ENCODE data around the gene SSR3.

DNA sequence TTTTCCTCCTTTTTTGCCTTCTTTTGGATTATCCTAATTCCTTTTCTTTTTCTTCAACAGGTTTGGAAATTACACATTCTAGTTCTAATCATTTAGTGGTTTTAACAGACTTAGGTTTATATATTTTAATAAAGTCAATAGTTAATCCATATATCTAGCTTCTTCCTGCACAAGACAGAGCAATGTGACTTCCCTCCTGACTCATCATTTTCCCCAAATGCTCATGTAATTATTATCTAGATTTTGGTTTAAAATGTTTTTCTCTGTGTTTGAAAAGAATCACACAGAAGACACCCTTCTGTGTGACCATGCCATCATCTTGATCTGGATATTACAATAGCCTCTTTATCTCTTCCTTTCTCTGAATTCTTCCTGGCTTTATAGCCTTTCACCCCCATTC is 28.6 kb upstream of the SSR3 start:
- TF ChIP-seq, protein P1, sequence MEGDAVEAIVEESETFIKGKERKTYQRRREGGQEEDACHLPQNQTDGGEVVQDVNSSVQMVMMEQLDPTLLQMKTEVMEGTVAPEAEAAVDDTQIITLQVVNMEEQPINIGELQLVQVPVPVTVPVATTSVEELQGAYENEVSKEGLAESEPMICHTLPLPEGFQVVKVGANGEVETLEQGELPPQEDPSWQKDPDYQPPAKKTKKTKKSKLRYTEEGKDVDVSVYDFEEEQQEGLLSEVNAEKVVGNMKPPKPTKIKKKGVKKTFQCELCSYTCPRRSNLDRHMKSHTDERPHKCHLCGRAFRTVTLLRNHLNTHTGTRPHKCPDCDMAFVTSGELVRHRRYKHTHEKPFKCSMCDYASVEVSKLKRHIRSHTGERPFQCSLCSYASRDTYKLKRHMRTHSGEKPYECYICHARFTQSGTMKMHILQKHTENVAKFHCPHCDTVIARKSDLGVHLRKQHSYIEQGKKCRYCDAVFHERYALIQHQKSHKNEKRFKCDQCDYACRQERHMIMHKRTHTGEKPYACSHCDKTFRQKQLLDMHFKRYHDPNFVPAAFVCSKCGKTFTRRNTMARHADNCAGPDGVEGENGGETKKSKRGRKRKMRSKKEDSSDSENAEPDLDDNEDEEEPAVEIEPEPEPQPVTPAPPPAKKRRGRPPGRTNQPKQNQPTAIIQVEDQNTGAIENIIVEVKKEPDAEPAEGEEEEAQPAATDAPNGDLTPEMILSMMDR (IDR thresholded peaks at IDR 0.05 in 2 of 3, conservative IDR thresholded peaks at IDR 0.05 in 1 of 3; ENCODE audit: borderline replicate concordance in 1 of 3, insufficient read depth in 1 of 3, low read depth in 2 of 3, low read length in 2 of 3) = no peak
- TF ChIP-seq, protein P2, sequence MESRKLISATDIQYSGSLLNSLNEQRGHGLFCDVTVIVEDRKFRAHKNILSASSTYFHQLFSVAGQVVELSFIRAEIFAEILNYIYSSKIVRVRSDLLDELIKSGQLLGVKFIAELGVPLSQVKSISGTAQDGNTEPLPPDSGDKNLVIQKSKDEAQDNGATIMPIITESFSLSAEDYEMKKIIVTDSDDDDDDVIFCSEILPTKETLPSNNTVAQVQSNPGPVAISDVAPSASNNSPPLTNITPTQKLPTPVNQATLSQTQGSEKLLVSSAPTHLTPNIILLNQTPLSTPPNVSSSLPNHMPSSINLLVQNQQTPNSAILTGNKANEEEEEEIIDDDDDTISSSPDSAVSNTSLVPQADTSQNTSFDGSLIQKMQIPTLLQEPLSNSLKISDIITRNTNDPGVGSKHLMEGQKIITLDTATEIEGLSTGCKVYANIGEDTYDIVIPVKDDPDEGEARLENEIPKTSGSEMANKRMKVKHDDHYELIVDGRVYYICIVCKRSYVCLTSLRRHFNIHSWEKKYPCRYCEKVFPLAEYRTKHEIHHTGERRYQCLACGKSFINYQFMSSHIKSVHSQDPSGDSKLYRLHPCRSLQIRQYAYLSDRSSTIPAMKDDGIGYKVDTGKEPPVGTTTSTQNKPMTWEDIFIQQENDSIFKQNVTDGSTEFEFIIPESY (IDR thresholded peaks at IDR 0.05; ENCODE audit: extremely low read depth, insufficient replicate concordance, low read length) = no peak
- no peak for TF ChIP-seq POLR2A (IDR thresholded peaks at IDR 0.05; ENCODE audit: borderline replicate concordance, extremely low read depth, insufficient read depth, insufficient read length)
- no peak for TF ChIP-seq POLR2AphosphoS5 (IDR thresholded peaks at IDR 0.05; ENCODE audit: low read depth, low read length)
- TF ChIP-seq EZH2 (IDR thresholded peaks at IDR 0.05) = no peak
- TF ChIP-seq ZNF274 (IDR thresholded peaks at IDR 0.05; ENCODE audit: low read depth, low read length) = no peak
- no peak for TF ChIP-seq SIN3A (IDR thresholded peaks at IDR 0.05; ENCODE audit: low read depth)
- no peak for TF ChIP-seq YY1 (IDR thresholded peaks at IDR 0.05; ENCODE audit: extremely low read depth, insufficient replicate concordance, low read depth, low read length)

Data from HCT116 (cell line).